SU-DHL-6 (cell line): ENCODE measurements around the gene SOCS7.

Experiments used
- H2AFZ ChIP-seq: fragments of 200-600 bp; sonication (generic); 2 replicates; pipeline ENCODE4 v1.6.1; 2014; ENCODE audit warnings: low read depth, mild to moderate bottlenecking, moderate library complexity, mixed read lengths, antibody characterized with exemption, low read length; ENCODE audit not compliant: severe bottlenecking
- H3F3A ChIP-seq: fragments of 200-600 bp; shearing (Covaris generic); 2 replicates; pipeline ENCODE4 v1.6.0; 2016; ENCODE audit warnings: antibody characterized with exemption, mild to moderate bottlenecking; ENCODE audit not compliant: insufficient read depth
- H3K27ac ChIP-seq: fragments of 200-600 bp; sonication (generic); 2 replicates; pipeline ENCODE4 v1.5.1; 2016; ENCODE audit warnings: low read depth, mild to moderate bottlenecking, low read length, moderate library complexity, mixed read lengths
- H3K27me3 ChIP-seq: fragments of 200-600 bp; sonication (generic), shearing (Covaris generic); 2 replicates; pipeline ENCODE4 v1.6.0; 2014; ENCODE audit warnings: mild to moderate bottlenecking, low read length
- H3K36me3 ChIP-seq: fragments of 200-600 bp; sonication (generic); 2 replicates; pipeline ENCODE4 v1.6.1; 2014; ENCODE audit warnings: mild to moderate bottlenecking, low read length, mixed read lengths
- H3K4me2 ChIP-seq: fragments of 300-600, 200-600 bp; shearing (Covaris generic), sonication (generic); 2 replicates; pipeline ENCODE4 v1.6.0; 2014; ENCODE audit warnings: low read length, low read depth, mild to moderate bottlenecking; ENCODE audit not compliant: poor library complexity, severe bottlenecking
- H3K4me3 ChIP-seq: fragments of 200-600 bp; sonication (generic); 2 replicates; pipeline ENCODE4 v1.5.1; 2014; ENCODE audit warnings: antibody characterized with exemption, low read length, mild to moderate bottlenecking, mixed read lengths; ENCODE audit not compliant: insufficient read depth, poor library complexity, severe bottlenecking
- H3K79me2 ChIP-seq: fragments of 200-600 bp; sonication (generic); 2 replicates; pipeline ENCODE4 v1.6.1; 2014; ENCODE audit warnings: mild to moderate bottlenecking, low read length, moderate library complexity; ENCODE audit not compliant: insufficient read depth
- H3K9ac ChIP-seq: fragments of 200-600 bp; sonication (generic); 2 replicates; pipeline ENCODE4 v1.7.0; 2014; ENCODE audit warnings: mild to moderate bottlenecking, low read length
- H3K9me2 ChIP-seq: fragments of 200-600 bp; sonication (generic); replicated peaks from 2 replicates; pipeline ENCODE4 v1.6.1; 2014; ENCODE audit warnings: low read length; ENCODE audit not compliant: insufficient read depth
- H3K9me3 ChIP-seq: fragments of 200-600 bp; sonication (generic); 2 replicates; pipeline ENCODE4 v1.6.1; 2014; ENCODE audit warnings: low read length, mixed read lengths; ENCODE audit not compliant: insufficient read depth
- H4K20me1 ChIP-seq: fragments of 200-600 bp; sonication (generic); 2 replicates; pipeline ENCODE4 v1.6.1; 2014; ENCODE audit warnings: low read depth, mild to moderate bottlenecking, antibody characterized with exemption, low read length, moderate library complexity, mixed read lengths
- CTCF ChIP-seq: fragments of 200-600 bp; sonication (generic); IDR thresholded peaks from one replicate; pipeline ENCODE4 v1.5.1; 2017; ENCODE audit warnings: antibody characterized with exemption, mild to moderate bottlenecking, low read length, moderate library complexity; ENCODE audit not compliant: insufficient read depth, poor library complexity, severe bottlenecking
- EZH2phosphoT487 ChIP-seq: fragments of 200-600 bp; sonication (generic), shearing (Covaris generic); conservative IDR thresholded peaks from 2 replicates; pipeline ENCODE4 v1.6.1; 2018; ENCODE audit warnings: mild to moderate bottlenecking, antibody characterized with exemption, low read length, moderate library complexity, mixed read lengths

The SOCS7 gene

DNA sequence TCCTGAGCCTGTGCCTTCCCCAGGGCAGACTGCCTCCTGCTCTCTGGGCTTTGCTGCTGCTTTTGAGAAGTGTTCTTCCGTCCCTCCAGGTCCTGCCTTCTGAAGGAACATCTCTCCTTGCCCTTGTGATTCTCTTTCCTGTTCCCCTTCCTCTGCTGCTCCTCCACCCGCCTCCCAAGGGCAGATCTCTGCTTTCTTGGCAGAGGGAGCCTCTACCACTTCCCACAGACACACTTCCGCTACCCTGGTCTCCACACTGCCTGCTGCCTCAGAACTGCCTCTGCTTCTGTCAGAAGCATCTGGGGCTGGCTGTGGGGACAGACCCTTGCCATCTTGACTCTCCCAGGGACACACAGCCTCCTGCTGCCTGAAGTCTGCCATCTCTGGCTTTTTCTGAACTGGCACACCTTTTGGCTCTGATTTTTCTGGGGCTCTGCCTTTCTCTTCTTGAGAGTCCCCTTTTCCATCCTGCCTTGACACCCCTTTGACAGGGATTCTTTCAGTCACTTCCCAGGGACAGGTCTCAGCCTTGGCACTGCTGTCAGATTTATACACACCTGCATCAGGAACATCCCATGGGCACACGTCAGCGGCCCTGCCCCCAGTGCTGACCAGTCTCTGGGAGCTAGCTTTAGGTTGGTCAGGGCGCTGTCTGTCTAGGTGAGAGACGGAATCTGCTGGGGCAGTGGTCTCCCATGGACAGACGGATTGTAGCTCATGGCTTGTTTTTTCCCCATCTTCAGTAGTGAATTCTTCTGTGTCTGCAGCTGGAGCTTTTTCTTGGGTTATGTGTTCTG is 24.4 kb upstream of the SOCS7 start:
- Histone ChIP-seq H3K4me3 (no peak overlapping the region), H3K9me3 (no peaks in the 10 kb centered on the region), H3K36me3 (no peaks in the 10 kb centered on the region), H3F3A (no peaks in the 10 kb centered on the region), H3K9me2 (no peaks in the 10 kb centered on the region), H3K9ac (no peak overlapping the region), H3K79me2 (no peaks in the 10 kb centered on the region), H4K20me1 (no peaks in the 10 kb centered on the region), H3K27me3 (no peaks in the 10 kb centered on the region), H2AFZ (no peak overlapping the region), H3K27ac (no peak overlapping the region), H3K4me2 (no peak overlapping the region)
- TF ChIP-seq EZH2phosphoT487 (no peak), CTCF (no peak)

- Histone ChIP-seq H4K20me1 (no peaks in the 10 kb centered on the region), H3K27ac (no peak overlapping the region), H3K79me2 (no peaks in the 10 kb centered on the region), H3K4me3 (no peak overlapping the region), H3K27me3 (no peaks in the 10 kb centered on the region), H3F3A (no peaks in the 10 kb centered on the region), H3K9me2 (no peaks in the 10 kb centered on the region), H2AFZ (no peak overlapping the region), H3K4me2 (no peak overlapping the region), H3K36me3 (no peaks in the 10 kb centered on the region), H3K9ac (no peak overlapping the region), H3K9me3 (no peaks in the 10 kb centered on the region)
- TF ChIP-seq EZH2phosphoT487 = no peak
- TF ChIP-seq CTCF = no peak
Observed at GRCh38 chr17:38327936-38328335, 23.7 kb upstream of the SOCS7 start.

GRCh38 chr17:38328620-38329019 is 23.0 kb upstream of the SOCS7 start:
- Histone ChIP-seq H3K9me2 (no peaks in the 10 kb centered on the region), H3K27me3 (no peaks in the 10 kb centered on the region), H3K79me2 (no peaks in the 10 kb centered on the region), H3K36me3 (no peaks in the 10 kb centered on the region), H2AFZ (no peak overlapping the region), H3K27ac (no peak overlapping the region), H3K9me3 (no peaks in the 10 kb centered on the region), H3K4me2 (no peak overlapping the region), H4K20me1 (no peaks in the 10 kb centered on the region), H3K4me3 (no peak overlapping the region), H3K9ac (no peak overlapping the region), H3F3A (no peaks in the 10 kb centered on the region)
- TF ChIP-seq CTCF (no peak), EZH2phosphoT487 (no peak)
